Peyer's patch (tissue), 4 donors: ENCODE data around the gene HNRNPLL.

Source experiments
- CTCF ChIP-seq, 6 experiments: fragments of 450-650 bp in 4 of 6; fragments of 200-600 bp in 2 of 6; sonication (generic) in 1 of 6; IDR thresholded peaks; one replicate each; pipeline ENCODE4 v1.5.1; 2017 to 2019; ENCODE audit warnings: antibody characterized with exemption in 6 of 6, mild to moderate bottlenecking in 3 of 6, moderate library complexity in 1 of 6
- POLR2A ChIP-seq, 2 donors: fragments of 450-650 bp; IDR thresholded peaks; one replicate each; pipeline ENCODE4 v1.5.1; 2017; ENCODE audit warnings: antibody characterized with exemption in 2 of 2, mild to moderate bottlenecking in 2 of 2, moderate library complexity in 2 of 2

GRCh38 chr2:38591152-38591551, 11.6 kb downstream of the HNRNPLL start:
- no peak for TF ChIP-seq POLR2A (IDR thresholded peaks at IDR 0.05)
- TF ChIP-seq CTCF (IDR thresholded peaks at IDR 0.05): no peak
